HFFc6 (cell line): ENCODE measurements around the gene FAF1. TPM values are rescaled to one million over a fixed set of nuclear protein-coding genes. Genes with fewer than 3 reads are reported as not detected.

Experiments used
- DNase-seq: peaks from one replicate; pipeline ENCODE4 v3.0.0-alpha.2; 2018
- H3K27ac Mint-ChIP-seq: 2 replicates; pipeline ENCODE4 v1.8.0; 2020; ENCODE audit warnings: mild to moderate bottlenecking, mixed read lengths
- H3K27me3 Mint-ChIP-seq: 2 replicates; pipeline ENCODE4 v1.8.0; 2021; ENCODE audit warnings: mild to moderate bottlenecking, moderate library complexity, mixed read lengths; ENCODE audit not compliant: insufficient read depth
- H3K36me3 Mint-ChIP-seq: 2 replicates; pipeline ENCODE4 v1.8.0; 2021; ENCODE audit warnings: low read depth, mixed read lengths
- H3K4me1 Mint-ChIP-seq: 2 replicates; pipeline ENCODE4 v1.8.0; 2020; ENCODE audit warnings: low read depth, mixed read lengths
- H3K4me3 Mint-ChIP-seq: 2 replicates; pipeline ENCODE4 v1.8.0; 2020; ENCODE audit warnings: mild to moderate bottlenecking, moderate library complexity, mixed read lengths
- H3K9me3 Mint-ChIP-seq: 2 replicates; pipeline ENCODE4 v1.8.0; 2020; ENCODE audit warnings: mild to moderate bottlenecking, mixed read lengths
- total RNA-seq, 6 experiments: library from RNA; stranded (reverse); fragmentation: NEBNext Ultra II Directional; extraction: Animal tissue kit (Norgen Biotek cat#: 25700); gene quantifications; 2 replicates in 1 of 6; 3 replicates in 5 of 6; pipeline ENCODE4 v1.2.3, GENCODE V29; 2021
- TF ChIP-seq, protein P1 (sequence below): fragments of 200-600 bp; sonication (generic); IDR thresholded peaks from 2 replicates; pipeline ENCODE4 v1.5.0; 2021; ENCODE audit warnings: antibody characterized with exemption, mild to moderate bottlenecking

The FAF1 gene
- total RNA-seq, 6 experiments from 2014 or later, result 60.1 to 79.1 (median 67.8) TPM

DNA sequence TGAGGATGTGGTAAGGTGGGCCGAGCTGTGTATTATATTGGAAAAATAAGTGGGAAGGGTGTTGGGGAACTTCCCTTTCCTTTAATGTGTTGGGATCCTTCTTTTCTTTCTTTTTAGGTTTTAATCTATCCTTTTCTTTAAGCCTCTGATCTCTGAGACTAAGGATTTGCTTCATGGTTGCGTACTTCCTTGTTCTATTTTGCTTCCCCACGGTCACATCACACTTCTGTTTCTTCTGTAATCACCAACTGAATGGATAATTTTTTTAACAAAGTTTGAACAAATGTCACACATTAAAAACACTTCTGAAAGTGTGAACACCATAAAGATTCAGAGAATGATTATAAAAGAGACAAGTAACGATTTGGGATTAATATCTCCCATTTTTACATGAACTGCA lies 554.3 kb downstream of the FAF1 start:
- H3K4me1 Mint-ChIP-seq, result no peaks in the 10 kb centered on the region
- no peak for DNase-seq
- 0 out of 2 replicates have a peak, but pooled peaks cover 6% of the 10 kb centered on the region for H3K9me3 Mint-ChIP-seq
- TF ChIP-seq, protein P1, sequence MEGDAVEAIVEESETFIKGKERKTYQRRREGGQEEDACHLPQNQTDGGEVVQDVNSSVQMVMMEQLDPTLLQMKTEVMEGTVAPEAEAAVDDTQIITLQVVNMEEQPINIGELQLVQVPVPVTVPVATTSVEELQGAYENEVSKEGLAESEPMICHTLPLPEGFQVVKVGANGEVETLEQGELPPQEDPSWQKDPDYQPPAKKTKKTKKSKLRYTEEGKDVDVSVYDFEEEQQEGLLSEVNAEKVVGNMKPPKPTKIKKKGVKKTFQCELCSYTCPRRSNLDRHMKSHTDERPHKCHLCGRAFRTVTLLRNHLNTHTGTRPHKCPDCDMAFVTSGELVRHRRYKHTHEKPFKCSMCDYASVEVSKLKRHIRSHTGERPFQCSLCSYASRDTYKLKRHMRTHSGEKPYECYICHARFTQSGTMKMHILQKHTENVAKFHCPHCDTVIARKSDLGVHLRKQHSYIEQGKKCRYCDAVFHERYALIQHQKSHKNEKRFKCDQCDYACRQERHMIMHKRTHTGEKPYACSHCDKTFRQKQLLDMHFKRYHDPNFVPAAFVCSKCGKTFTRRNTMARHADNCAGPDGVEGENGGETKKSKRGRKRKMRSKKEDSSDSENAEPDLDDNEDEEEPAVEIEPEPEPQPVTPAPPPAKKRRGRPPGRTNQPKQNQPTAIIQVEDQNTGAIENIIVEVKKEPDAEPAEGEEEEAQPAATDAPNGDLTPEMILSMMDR, result no peak
- H3K27me3 Mint-ChIP-seq, result peaks cover 18% of the 10 kb centered on the region
- H3K36me3 Mint-ChIP-seq, result no peaks in the 10 kb centered on the region
- no peak overlapping the region for H3K27ac Mint-ChIP-seq
- no peak overlapping the region for H3K4me3 Mint-ChIP-seq

DNA sequence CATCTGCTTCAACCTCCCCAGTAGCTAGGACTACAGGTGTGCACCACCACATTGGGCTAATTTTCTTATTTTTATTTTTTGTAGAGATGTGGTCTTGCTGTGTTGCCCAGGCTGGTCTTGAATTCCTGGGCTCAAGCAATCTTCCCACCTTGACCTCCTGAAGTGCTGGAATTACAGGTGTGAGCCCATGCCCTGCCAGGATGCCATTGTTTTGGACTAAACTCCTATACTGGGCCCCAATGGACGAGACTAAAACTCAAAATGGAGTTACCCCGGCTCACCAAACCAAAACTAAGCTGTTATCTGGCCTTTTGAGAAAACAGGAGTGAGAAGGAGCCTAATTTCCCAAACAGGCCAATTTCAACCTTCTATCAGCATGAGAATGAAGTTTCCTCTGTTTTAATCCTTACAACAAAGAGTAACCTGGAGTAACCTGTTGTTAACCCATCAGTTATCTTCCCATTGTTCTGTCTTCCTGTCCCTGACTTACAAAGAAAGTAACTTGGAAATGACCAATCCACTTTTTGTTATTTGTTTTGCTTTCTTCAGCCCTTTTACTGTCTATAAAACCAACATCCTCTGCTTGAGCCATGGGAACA lies 566.4 kb downstream of the FAF1 start:
- H3K27ac Mint-ChIP-seq, result no peak overlapping the region
- no peak for DNase-seq

More for the DNA sequence above, 566.4 kb downstream of the FAF1 start:
- TF ChIP-seq, protein P1, result no peak
- no peaks in the 10 kb centered on the region for H3K4me1 Mint-ChIP-seq
- no peaks in the 10 kb centered on the region for H3K9me3 Mint-ChIP-seq
- no peak overlapping the region for H3K4me3 Mint-ChIP-seq
- peaks cover 5% of the 10 kb centered on the region for H3K27me3 Mint-ChIP-seq
- H3K36me3 Mint-ChIP-seq, result no peaks in the 10 kb centered on the region

Other genes starting within 250 kb of the FAF1 start
- 10 to 100 TPM; 13.1 to 26.7 (median 24.9) TPM for gene CDKN2C, start 10.0 kb upstream of the FAF1 start, total RNA-seq
- gene C1orf185, start 142.0 kb upstream of the FAF1 start, total RNA-seq, result not detected